DND-41 (cell line): Measurements from ENCODE around the gene RAD51B.

ENCODE experiments used
- ATAC-seq: fragments of 200-7000 bp; cut with Tn5 transposase; 3 replicates; pipeline ENCODE4 v1.9.1; 2021; ENCODE audit warnings: low read depth; ENCODE audit not compliant: insufficient read depth
- DNase-seq: peaks from one replicate; pipeline ENCODE4 v3.0.0-alpha.2; 2020
- H2AFZ ChIP-seq: 2 replicates; pipeline ENCODE4 v1.6.0; 2012; ENCODE audit warnings: low read depth, low read length
- H3K27ac ChIP-seq: 2 replicates; pipeline ENCODE4 v1.5.1; 2012; ENCODE audit warnings: low read length, inconsistent platforms
- H3K27me3 ChIP-seq: fragments of 200-600 bp; sonication (generic); 2 replicates; pipeline ENCODE4 v1.6.0; 2012; ENCODE audit warnings: low read length, mild to moderate bottlenecking, inconsistent platforms; ENCODE audit not compliant: insufficient read depth, poor library complexity
- H3K36me3 ChIP-seq: 2 replicates; pipeline ENCODE4 v1.5.1; 2012; ENCODE audit warnings: low read length, inconsistent platforms; ENCODE audit not compliant: insufficient read depth
- H3K4me1 ChIP-seq: 2 replicates; pipeline ENCODE4 v1.5.1; 2012; ENCODE audit warnings: mild to moderate bottlenecking, low read length; ENCODE audit not compliant: insufficient read depth
- H3K4me2 ChIP-seq: 2 replicates; pipeline ENCODE4 v1.6.0; 2012; ENCODE audit warnings: mild to moderate bottlenecking, moderate library complexity, low read length, inconsistent platforms; ENCODE audit not compliant: insufficient read depth
- H3K4me3 ChIP-seq, 2 experiments: fragments of 200-600 bp in 1 of 2; shearing (Covaris generic) in 1 of 2; 2 replicates each; pipeline ENCODE4 v1.5.1; 2012 to 2016; ENCODE audit warnings: inconsistent platforms in 2 of 2, low read length in 2 of 2, mild to moderate bottlenecking in 2 of 2, low read depth in 1 of 2, moderate library complexity in 1 of 2
- H3K79me2 ChIP-seq: 2 replicates; pipeline ENCODE4 v1.6.0; 2012; ENCODE audit warnings: low read length, inconsistent platforms; ENCODE audit not compliant: insufficient read depth
- H3K9ac ChIP-seq: 2 replicates; pipeline ENCODE4 v1.6.0; 2012; ENCODE audit warnings: low read depth, mild to moderate bottlenecking, inconsistent platforms, low read length, moderate library complexity
- H3K9me3 ChIP-seq: 2 replicates; pipeline ENCODE4 v1.5.1; 2012; ENCODE audit warnings: low read length, moderate library complexity, mild to moderate bottlenecking, inconsistent platforms; ENCODE audit not compliant: insufficient read depth, severe bottlenecking
- H4K20me1 ChIP-seq: 2 replicates; pipeline ENCODE4 v1.6.0; 2012; ENCODE audit warnings: low read length; ENCODE audit not compliant: insufficient read depth
- EZH2 ChIP-seq: IDR thresholded peaks from 3 replicates; pipeline ENCODE4 v1.6.1; 2012; ENCODE audit warnings: borderline replicate concordance, low read depth, mild to moderate bottlenecking, moderate library complexity, low read length, inconsistent platforms; ENCODE audit not compliant: severe bottlenecking
- TF ChIP-seq, protein P1 (sequence below): IDR thresholded peaks from 2 replicates; pipeline ENCODE4 v1.5.1; 2012; ENCODE audit warnings: borderline replicate concordance, low read length, moderate library complexity, mild to moderate bottlenecking; ENCODE audit not compliant: poor library complexity, severe bottlenecking; ENCODE audit errors: extremely low read depth

Gene RAD51B

DNA sequence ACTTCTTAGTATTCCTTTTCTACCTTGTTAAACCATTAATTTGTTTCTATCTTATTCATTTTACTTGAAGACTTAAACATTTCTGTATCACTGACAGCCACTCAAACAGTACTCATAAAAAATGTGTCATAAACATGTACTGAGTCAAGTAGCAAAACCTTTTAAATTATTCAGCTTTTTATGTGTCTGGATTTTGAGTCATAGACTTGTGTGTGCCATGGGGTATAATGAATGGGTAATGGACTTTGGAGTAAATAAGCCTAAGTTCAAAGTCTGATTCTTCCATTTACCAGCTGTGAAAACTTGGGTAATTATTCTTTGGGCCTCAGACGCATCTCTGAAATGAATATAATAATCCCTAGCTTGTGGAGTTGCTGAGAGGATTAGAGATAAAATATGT lies 199.0 kb downstream of the RAD51B start:
- no peaks in the 10 kb centered on the region for H3K27me3 ChIP-seq
- H3K4me2 ChIP-seq = no peak overlapping the region
- peaks cover 3% of the 10 kb centered on the region for H3K9me3 ChIP-seq
- TF ChIP-seq, protein P1, sequence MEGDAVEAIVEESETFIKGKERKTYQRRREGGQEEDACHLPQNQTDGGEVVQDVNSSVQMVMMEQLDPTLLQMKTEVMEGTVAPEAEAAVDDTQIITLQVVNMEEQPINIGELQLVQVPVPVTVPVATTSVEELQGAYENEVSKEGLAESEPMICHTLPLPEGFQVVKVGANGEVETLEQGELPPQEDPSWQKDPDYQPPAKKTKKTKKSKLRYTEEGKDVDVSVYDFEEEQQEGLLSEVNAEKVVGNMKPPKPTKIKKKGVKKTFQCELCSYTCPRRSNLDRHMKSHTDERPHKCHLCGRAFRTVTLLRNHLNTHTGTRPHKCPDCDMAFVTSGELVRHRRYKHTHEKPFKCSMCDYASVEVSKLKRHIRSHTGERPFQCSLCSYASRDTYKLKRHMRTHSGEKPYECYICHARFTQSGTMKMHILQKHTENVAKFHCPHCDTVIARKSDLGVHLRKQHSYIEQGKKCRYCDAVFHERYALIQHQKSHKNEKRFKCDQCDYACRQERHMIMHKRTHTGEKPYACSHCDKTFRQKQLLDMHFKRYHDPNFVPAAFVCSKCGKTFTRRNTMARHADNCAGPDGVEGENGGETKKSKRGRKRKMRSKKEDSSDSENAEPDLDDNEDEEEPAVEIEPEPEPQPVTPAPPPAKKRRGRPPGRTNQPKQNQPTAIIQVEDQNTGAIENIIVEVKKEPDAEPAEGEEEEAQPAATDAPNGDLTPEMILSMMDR = no peak
- no peak for TF ChIP-seq EZH2
- DNase-seq = no peak
- ATAC-seq = no peak
- H3K36me3 ChIP-seq = no peaks in the 10 kb centered on the region
- H4K20me1 ChIP-seq = no peaks in the 10 kb centered on the region
- H3K4me1 ChIP-seq = no peaks in the 10 kb centered on the region
- no peaks in the 10 kb centered on the region for H3K79me2 ChIP-seq
- H2AFZ ChIP-seq = no peak overlapping the region
- H3K4me3 ChIP-seq = no peak overlapping the region
- H3K9ac ChIP-seq = no peak overlapping the region
- H3K27ac ChIP-seq = no peak overlapping the region

DNA sequence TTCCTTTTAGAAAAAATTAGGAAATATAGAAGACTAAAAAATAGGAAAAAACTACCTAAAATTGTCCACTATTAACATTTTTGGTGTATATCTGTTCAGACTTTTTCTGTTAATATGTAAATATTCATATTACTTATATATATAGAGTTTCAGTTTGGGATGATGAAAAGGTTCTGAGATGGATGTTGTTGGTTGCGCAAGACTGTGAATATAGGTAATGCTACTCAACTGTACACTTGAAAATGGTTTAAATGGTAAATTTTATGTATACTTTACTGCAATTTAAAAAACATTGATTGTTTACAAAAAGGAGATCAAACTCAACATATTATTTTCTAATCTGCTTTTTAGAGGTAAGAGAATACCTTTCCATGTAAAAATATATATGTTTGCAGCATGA lies 200.9 kb downstream of the RAD51B start:
- DNase-seq (no peak), ATAC-seq (no peak)
- Histone ChIP-seq H4K20me1 (no peaks in the 10 kb centered on the region), H2AFZ (no peak overlapping the region), H3K4me1 (no peaks in the 10 kb centered on the region), H3K4me2 (no peak overlapping the region), H3K79me2 (no peaks in the 10 kb centered on the region), H3K9ac (no peak overlapping the region), H3K27ac (no peak overlapping the region), H3K27me3 (no peaks in the 10 kb centered on the region), H3K9me3 (no peaks in the 10 kb centered on the region), H3K4me3 (no peak overlapping the region), H3K36me3 (no peaks in the 10 kb centered on the region)
- TF ChIP-seq, protein P1 = no peak
- no peak for TF ChIP-seq EZH2

DNA sequence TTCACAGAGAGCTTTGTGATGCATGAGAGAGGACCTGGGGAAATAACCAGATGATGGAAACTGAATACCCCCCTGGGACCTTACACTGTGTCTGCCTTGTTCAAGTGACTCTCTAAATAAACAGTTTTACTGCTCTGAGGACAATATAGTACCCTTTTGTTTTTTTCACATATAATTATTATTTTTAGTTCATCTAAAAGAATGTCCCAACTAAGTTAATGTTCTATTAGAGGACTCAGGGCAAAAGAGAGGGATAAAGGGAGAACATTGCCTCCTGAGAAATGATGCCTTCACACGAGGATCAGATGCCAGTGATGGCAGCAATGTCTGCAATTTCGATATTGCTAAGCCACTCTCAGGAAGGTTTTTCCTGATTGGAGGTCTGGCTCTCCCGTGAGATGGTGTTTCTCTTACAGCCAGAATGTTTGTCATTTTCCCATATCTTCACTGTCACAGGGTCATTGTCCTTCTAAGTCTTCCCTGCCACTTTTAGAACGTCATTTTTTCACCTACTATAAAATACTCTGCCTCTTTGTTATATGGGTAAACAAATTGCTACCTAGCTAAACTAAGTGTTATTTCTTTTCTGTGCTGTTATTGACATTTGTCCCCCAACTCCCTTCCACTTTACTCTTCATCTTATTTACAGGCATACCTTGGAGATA lies 201.6 kb downstream of the RAD51B start:
- no peaks in the 10 kb centered on the region for H3K9me3 ChIP-seq
- DNase-seq = no peak
- H4K20me1 ChIP-seq = no peaks in the 10 kb centered on the region
- H3K4me3 ChIP-seq = no peak overlapping the region
- H3K36me3 ChIP-seq = no peaks in the 10 kb centered on the region
- H3K9ac ChIP-seq = no peak overlapping the region
- H3K79me2 ChIP-seq = no peaks in the 10 kb centered on the region
- H3K27me3 ChIP-seq = no peaks in the 10 kb centered on the region
- ATAC-seq = no peak
- H3K4me1 ChIP-seq = no peaks in the 10 kb centered on the region
- no peak overlapping the region for H3K4me2 ChIP-seq
- H2AFZ ChIP-seq = no peak overlapping the region
- TF ChIP-seq, protein P1 = no peak
- TF ChIP-seq EZH2 = no peak
- H3K27ac ChIP-seq = no peak overlapping the region
